K562 (cell line): ENCODE measurements around the gene NTN4. TPM values are rescaled to one million over a fixed set of nuclear protein-coding genes. Genes with fewer than 3 reads are reported as not detected.
"Not testable (repeated sequence)": the region's sequence is repeated elsewhere in the genome, so short reads cannot be mapped to it uniquely, and the experiment has no call there.

ENCODE experiments used
- ATAC-seq: fragments of 200-7000 bp; cut with Tn5 transposase; 3 replicates; pipeline ENCODE4 v1.9.1; 2020; ENCODE audit warnings: moderate library complexity
- BruUV-seq: library from RNA; stranded (reverse); fragments of 400-500 nt; replicated peaks from 2 replicates; lab custom pipeline; 2021; lab: Mats Ljungman, UMichigan
- CTCF ChIA-PET: fragments of 300-600 bp; formaldehyde crosslinking; extraction: SDS; loops from one replicate; lab custom pipeline; 2021; ENCODE audit warnings: low intra/inter-chr PET ratio; lab: Yijun Ruan, JAX
- POLR2A ChIA-PET: fragments of 300-600, 350-650 bp; sonication (Branson Sonifier 250); formaldehyde crosslinking; extraction: SDS; loops from one replicate; lab custom pipeline; 2021; ENCODE audit warnings: antibody characterized with exemption, inconsistent platforms; lab: Yijun Ruan, JAX
- DNase-seq, 4 experiments: peaks; one replicate each; pipeline versions ENCODE4 v3.0.0 to v3.0.0-alpha.2; 2011 to 2018; ENCODE audit warnings: low spot score in 3 of 4, mixed read lengths in 3 of 4; ENCODE audit errors: extremely low read depth in 1 of 4
- FAIRE-seq: peaks from 2 replicates; lab custom pipeline; 2011; peaks lifted over from hg19 to GRCh38; lab: Jason Lieb, UNC
- H2AFZ ChIP-seq: 2 replicates; pipeline ENCODE4 v1.6.0; 2011; ENCODE audit warnings: low read depth, low read length, control low read depth, inconsistent platforms
- H3K27ac ChIP-seq: fragments of 200-600 bp; 3 replicates; pipeline ENCODE4 v1.8.0; 2011; ENCODE audit warnings: low read depth, mild to moderate bottlenecking, control low read depth, inconsistent platforms, low read length, moderate library complexity, mixed read lengths; ENCODE audit errors: extremely low read depth
- H3K27me3 ChIP-seq, 2 experiments: fragments of 300-600 bp in 1 of 2; 2 replicates in 1 of 2; 3 replicates in 1 of 2; pipeline versions ENCODE4 v1.6.0 to v1.8.0; 2011; ENCODE audit warnings: inconsistent platforms in 2 of 2, low read length in 2 of 2, mild to moderate bottlenecking in 1 of 2, mixed read lengths in 1 of 2, moderate library complexity in 1 of 2; ENCODE audit not compliant: control insufficient read depth in 2 of 2, insufficient read depth in 2 of 2
- H3K36me3 ChIP-seq: fragments of 300-600 bp; 3 replicates; pipeline ENCODE4 v1.8.0; 2011; ENCODE audit warnings: mild to moderate bottlenecking, low read length, inconsistent platforms; ENCODE audit not compliant: control insufficient read depth, insufficient read depth
- H3K4me1 ChIP-seq, 2 experiments: fragments of 200-600 bp in 1 of 2; replicated peaks in 1 of 2; 2 replicates in 1 of 2; 3 replicates in 1 of 2; pipeline versions ENCODE4 v1.5.1 to v1.8.0; 2011; ENCODE audit warnings: inconsistent platforms in 2 of 2, low read length in 2 of 2, mild to moderate bottlenecking in 1 of 2, mixed read lengths in 1 of 2, moderate library complexity in 1 of 2; ENCODE audit not compliant: control insufficient read depth in 2 of 2, insufficient read depth in 2 of 2
- H3K4me2 ChIP-seq: 2 replicates; pipeline ENCODE4 v1.6.1; 2011; ENCODE audit warnings: low read length, control low read depth, inconsistent platforms, mixed read lengths; ENCODE audit not compliant: insufficient read depth
- H3K4me3 ChIP-seq: fragments of 200-600 bp; sonication (generic), shearing (Covaris generic); 2 replicates; pipeline ENCODE4 v1.5.1; 2016; ENCODE audit warnings: control low read depth, inconsistent platforms
- H3K79me2 ChIP-seq: fragments of 200-600 bp; 3 replicates; pipeline ENCODE4 v1.8.0; 2011; ENCODE audit warnings: low read length, inconsistent platforms; ENCODE audit not compliant: control insufficient read depth, insufficient read depth
- H3K9ac ChIP-seq, 2 experiments: 2 replicates each; pipeline versions ENCODE4 v1.6.0 to v1.6.1; 2011; ENCODE audit warnings: low read depth in 2 of 2, low read length in 2 of 2, control low read depth in 1 of 2, inconsistent platforms in 1 of 2, mild to moderate bottlenecking in 1 of 2, mixed read lengths in 1 of 2; ENCODE audit not compliant: insufficient read depth in 1 of 2
- H3K9me1 ChIP-seq: one replicate; pipeline ENCODE4 v1.6.0; 2011; ENCODE audit warnings: inconsistent platforms, mild to moderate bottlenecking, low read length, moderate library complexity; ENCODE audit not compliant: control insufficient read depth, insufficient read depth
- H3K9me3 ChIP-seq: replicated peaks from 2 replicates; pipeline ENCODE4 v1.5.1; 2011; ENCODE audit warnings: low read depth, low read length, inconsistent platforms; ENCODE audit not compliant: control insufficient read depth, insufficient read depth
- H4K20me1 ChIP-seq: replicated peaks from 2 replicates; pipeline ENCODE4 v1.6.1; 2011; ENCODE audit warnings: low read length, inconsistent platforms, mixed read lengths; ENCODE audit not compliant: control insufficient read depth, insufficient read depth
- ARID3B ChIP-seq: fragments of 250-450 bp; sonication (Bioruptor Pico); IDR thresholded peaks from 2 replicates; pipeline ENCODE4 v1.4.0; 2020; ENCODE audit warnings: borderline replicate concordance
- CTCF ChIP-seq, 3 experiments: IDR thresholded peaks in 2 of 3; conservative IDR thresholded peaks in 1 of 3; 2 replicates each; pipeline ENCODE4 v1.5.1; 2011 to 2012; ENCODE audit warnings: low read length in 3 of 3, mild to moderate bottlenecking in 3 of 3, control low read depth in 2 of 3, improper control_type of control experiment in 1 of 3, inconsistent platforms in 1 of 3, low read depth in 1 of 3, mixed read lengths in 1 of 3, moderate library complexity in 1 of 3; ENCODE audit not compliant: insufficient read depth in 2 of 3
- FIP1L1 ChIP-seq: fragments of 200-400 bp; formaldehyde crosslinking; IDR thresholded peaks from 2 replicates; pipeline ENCODE4 v1.6.1; 2018; ENCODE audit warnings: mild to moderate bottlenecking, low read depth, low read length; ENCODE audit not compliant: poor library complexity, severe bottlenecking
- PCBP2 ChIP-seq: fragments of 200-400 bp; formaldehyde crosslinking; IDR thresholded peaks from 2 replicates; pipeline ENCODE4 v1.6.1; 2018; ENCODE audit warnings: low read length, low read depth, mild to moderate bottlenecking, moderate library complexity; ENCODE audit not compliant: poor library complexity, severe bottlenecking
- PTBP1 ChIP-seq: fragments of 200-400 bp; formaldehyde crosslinking; IDR thresholded peaks from 2 replicates; pipeline ENCODE4 v1.6.1; 2017; ENCODE audit warnings: low read depth, low read length
- RBM25 ChIP-seq: fragments of 200-400 bp; formaldehyde crosslinking; IDR thresholded peaks from 2 replicates; pipeline ENCODE4 v1.6.1; 2018; ENCODE audit warnings: low read length, low read depth, moderate library complexity; ENCODE audit not compliant: severe bottlenecking
- ZNF232 ChIP-seq: sonication (generic); formaldehyde crosslinking; IDR thresholded peaks from 2 replicates; pipeline ENCODE4 v1.8.0; 2022; ENCODE audit warnings: mild to moderate bottlenecking, missing genetic modification reagents
- ZNF274 ChIP-seq: IDR thresholded peaks from 2 replicates; pipeline ENCODE4 v1.6.1; 2011; ENCODE audit warnings: low read depth, mild to moderate bottlenecking, low read length, moderate library complexity, borderline replicate concordance
- ZNF561 ChIP-seq: fragments of 450-650 bp; formaldehyde crosslinking; conservative IDR thresholded peaks from 2 replicates; pipeline ENCODE4 v1.4.0; 2020; ENCODE audit warnings: mild to moderate bottlenecking, moderate library complexity
- WGBS: fragments of 100-300 bp; shearing (Covaris generic); methylation state at CpG from one replicate; pipeline ENCODE4 v1.1.6; 2016; ENCODE audit warnings: low coverage, mixed read lengths; ENCODE audit not compliant: insufficient coverage; ENCODE audit errors: missing lambda C conversion rate; 5-methylcytosine and 5-hydroxymethylcytosine counted together
- in situ Hi-C: fragments of 300-500 bp; cut with MboI; formaldehyde crosslinking; loops from 4 replicates; pipeline ENCODE4 v1.15.0; 2018; ENCODE audit warnings: inconsistent platforms, mixed read lengths
- intact Hi-C: fragments of 100-400 bp; cut with micrococcal nuclease; formaldehyde crosslinking; loops from 2 replicates; pipeline ENCODE4 v1.14.2; 2022
- polyA plus RNA-seq, 8 experiments: library from polyadenylated mRNA; depleted of rRNA in 4 of 8; stranded (reverse) in 5 of 8; unstranded in 3 of 8; fragments of >200 nt; fragmentation: Nextera tagmentation in 2 of 8; fragmentation: Illumina TruSeq in 1 of 8; extraction: Ambion mirVana in 2 of 8; extraction: Trizol in 1 of 8; gene quantifications; 2 replicates each; pipeline versions ENCODE4 v1.2.1 to v1.2.3, GENCODE V29; 2011 to 2014; ENCODE audit warnings: inconsistent platforms in 1 of 8, missing spikeins in 1 of 8
- total RNA-seq, 7 experiments: library from RNA; depleted of rRNA in 6 of 7; stranded (reverse); fragments of >200 nt in 6 of 7; fragmentation: Illumina TruSeq in 2 of 7; extraction: Trizol in 2 of 7; gene quantifications; 2 replicates each; pipeline versions ENCODE4 v1.2.1 to v1.2.3, GENCODE V29; 2011 to 2021; ENCODE audit warnings: low replicate concordance in 1 of 7

Gene NTN4
- total and polyA plus RNA-seq, 9 of the 15 experiments (the other 6 are each of a cell fraction or from before 2014, with no cell fraction given): 0.13 TPM; not detected in 8

- DNase-seq, H2AFZ ChIP-seq, FAIRE-seq, in situ Hi-C loops, intact Hi-C loops, H4K20me1 ChIP-seq, H3K27me3 ChIP-seq, H3K4me1 ChIP-seq, CTCF ChIA-PET, H3K9me3 ChIP-seq, H3K4me3 ChIP-seq, H3K79me2 ChIP-seq, H3K9ac ChIP-seq, H3K9me1 ChIP-seq, BruUV-seq, H3K36me3 ChIP-seq, H3K27ac ChIP-seq, POLR2A ChIA-PET, ATAC-seq, H3K4me2 ChIP-seq: not testable (repeated sequence)
- WGBS: 0% methylated on average over 7 of the region's 10 CpGs
These were observed 15.1 kb downstream of the NTN4 start for GRCh38 chr12:95775466-95775865.

GRCh38 chr12:95774311-95775045, 16.1 kb downstream of the NTN4 start:
- intact Hi-C loops (no loop called here), in situ Hi-C loops (no loop called here)
- ATAC-seq (no peak), DNase-seq (no peak), FAIRE-seq (no peak)
- Histone ChIP-seq H3K27ac (no peak overlapping the region), H3K4me3 (no peak overlapping the region), H3K79me2 (no peaks in the 10 kb centered on the region), H3K4me2 (no peak overlapping the region), H3K36me3 (no peaks in the 10 kb centered on the region), H3K4me1 (no peaks in the 10 kb centered on the region), H3K9ac (no peak overlapping the region), H4K20me1 (no peaks in the 10 kb centered on the region), H3K27me3 (peaks cover 0 to 6% of the 10 kb centered on the region in 2 experiments; a peak in 2 of 5 replicates), H2AFZ (no peak overlapping the region), H3K9me3 (no peaks in the 10 kb centered on the region), H3K9me1 (no peaks in the 10 kb centered on the region)
- 0% methylated on average over 4 of the region's 4 CpGs for WGBS
- CTCF ChIA-PET: no interaction called here
- POLR2A ChIA-PET: no interaction called here
- BruUV-seq: no TSS peak
- TF ChIP-seq CTCF (IDR thresholded peaks at IDR 0.05 in 2 of 3, conservative IDR thresholded peaks at IDR 0.05 in 1 of 3; ENCODE audit: insufficient read depth in 2 of 3, low read depth in 1 of 3, low read length in 3 of 3) (no peak), ZNF274 (no peak), PTBP1 (no peak), RBM25 (no peak), PCBP2 (no peak), ARID3B (CRISPR knock-in tag) (no peak), ZNF561 (CRISPR knock-in tag) (no peak), FIP1L1 (no peak), ZNF232 (no peak)
